Measurements from ENCODE around the gene TMCC2.

TMCC2 gene

GRCh38 chr1:205241366-205242030 is 13.8 kb downstream of the TMCC2 start:
- peak; percentile 55 for DNase-seq

GRCh38 chr1:205243350-205244191 is 15.8 kb downstream of the TMCC2 start:
- no peak for DNase-seq

GRCh38 chr1:205244384-205244783 is 16.6 kb downstream of the TMCC2 start:
- DNase-seq, result no peak

GRCh38 chr1:205245096-205245495 is 17.4 kb downstream of the TMCC2 start:
- no peak for DNase-seq

- peak; percentile 23 for DNase-seq
These were observed 18.8 kb downstream of the TMCC2 start for GRCh38 chr1:205246351-205247119.

- DNase-seq, result peak; percentile 68
These were observed 19.6 kb downstream of the TMCC2 start for GRCh38 chr1:205247130-205247921.

GRCh38 chr1:205248793-205249601 is 21.3 kb downstream of the TMCC2 start:
- DNase-seq, result peak; percentile 78

- no peak for DNase-seq
These were observed 21.9 kb downstream of the TMCC2 start for GRCh38 chr1:205249651-205250050.

GRCh38 chr1:205250699-205251098 is 23.0 kb downstream of the TMCC2 start:
- DNase-seq, result no peak

GRCh38 chr1:205251576-205251975 is 23.8 kb downstream of the TMCC2 start:
- DNase-seq, result no peak

GRCh38 chr1:205255941-205256780 is 28.4 kb downstream of the TMCC2 start:
- DNase-seq, result peak; percentile 95

- DNase-seq, result no peak
These were observed 29.3 kb downstream of the TMCC2 start for GRCh38 chr1:205256951-205257625.

- DNase-seq, result no peak
These were observed 30.0 kb downstream of the TMCC2 start for GRCh38 chr1:205257735-205258134.

- DNase-seq, result no peak
These were observed 30.5 kb downstream of the TMCC2 start for GRCh38 chr1:205258261-205258691.

GRCh38 chr1:205258719-205259118 is 31.0 kb downstream of the TMCC2 start:
- DNase-seq, result no peak

GRCh38 chr1:205259324-205259832 is 31.6 kb downstream of the TMCC2 start:
- DNase-seq, result no peak

- DNase-seq, result no peak
These were observed 32.3 kb downstream of the TMCC2 start for GRCh38 chr1:205259998-205260397.

GRCh38 chr1:205260948-205261732 is 33.4 kb downstream of the TMCC2 start:
- DNase-seq, result no peak
